ENCODE measurements around the gene DAD1. TPM values are rescaled to one million over a fixed set of nuclear protein-coding genes. Genes with fewer than 3 reads are reported as not detected.

The DAD1 gene
- total and polyA plus RNA-seq, 2 experiments from 2014 or later: 369 to 653 TPM

DNA sequence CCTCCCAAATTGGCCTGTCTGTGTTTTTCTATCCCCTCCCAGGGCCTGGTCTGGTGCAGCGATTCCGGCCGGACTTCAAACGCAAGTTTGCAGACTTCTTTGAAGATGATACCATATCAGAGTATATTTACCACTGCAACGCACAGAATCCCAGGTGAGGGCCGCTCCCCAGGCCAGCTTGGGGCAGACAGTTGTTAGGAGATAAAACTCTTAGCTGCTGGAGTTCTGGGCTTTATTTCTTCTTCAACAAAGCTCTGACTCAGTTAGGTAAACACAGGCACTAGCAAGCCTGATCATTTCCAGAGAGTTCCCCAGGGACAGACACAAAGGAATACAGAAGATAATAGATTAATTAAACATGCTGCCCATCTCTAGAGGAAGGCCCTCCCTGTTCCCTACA is 17.4 kb upstream of the DAD1 start:
- no peak overlapping the region for H2AFZ ChIP-seq
- no peak overlapping the region for H3K27ac ChIP-seq
- no peaks in the 10 kb centered on the region for H3K79me2 ChIP-seq (ENCODE audit: insufficient read depth)
- H3K9me3 ChIP-seq (ENCODE audit: low read depth): no peaks in the 10 kb centered on the region
- no peak for DNase-seq
- H3K36me3 ChIP-seq (ENCODE audit: low read depth): peaks cover 45% of the 10 kb centered on the region
- in situ Hi-C loops (cut with MboI): no loop called here
- H3K9ac ChIP-seq: no peak overlapping the region
- H3K4me3 ChIP-seq: no peak overlapping the region
- H3F3A ChIP-seq (ENCODE audit: insufficient read depth): no peaks in the 10 kb centered on the region
- 97 to 99% methylated on average over 6 of the region's 6 CpGs for WGBS, 2 experiments (ENCODE audit: low coverage in 1 of 2, low lambda C conversion rate in 2 of 2, missing lambda C conversion rate in 2 of 2)
- TF ChIP-seq EZH2phosphoT487 (IDR thresholded peaks at IDR 0.05; ENCODE audit: insufficient read depth, low read depth) (no peak), EZH2 (IDR thresholded peaks at IDR 0.05; ENCODE audit: insufficient read depth, poor library complexity, severe bottlenecking) (no peak)
- no peaks in the 10 kb centered on the region for H3K9me2 ChIP-seq (ENCODE audit: insufficient read depth)
- H3K4me1 ChIP-seq (ENCODE audit: insufficient read depth): peaks cover 9% of the 10 kb centered on the region
- H4K20me1 ChIP-seq (ENCODE audit: insufficient read depth): no peaks in the 10 kb centered on the region
- H3K4me2 ChIP-seq (ENCODE audit: unreplicated experiment): no peak overlapping the region
- H3K27me3 ChIP-seq (replicated peaks; ENCODE audit: insufficient read depth): no peaks in the 10 kb centered on the region

DNA sequence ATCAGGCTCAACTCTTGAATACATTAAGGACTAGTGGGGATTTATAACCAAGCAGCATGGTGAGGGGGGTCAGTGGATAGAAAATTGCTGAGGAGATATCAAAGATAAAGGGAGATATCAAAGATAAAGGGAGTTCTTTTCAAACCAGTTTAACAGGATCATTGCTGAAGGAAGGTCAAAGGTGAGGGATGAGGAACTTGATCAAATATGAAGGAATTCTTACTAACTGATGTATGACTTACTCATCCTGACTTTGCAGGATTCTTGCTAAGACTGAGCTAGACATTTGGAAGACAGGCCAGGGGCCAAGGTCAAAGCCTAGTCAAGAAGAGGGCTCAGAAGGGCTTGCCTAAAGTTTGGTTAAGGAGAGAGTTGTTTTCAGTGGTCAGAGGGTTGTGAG is 13.8 kb upstream of the DAD1 start:
- H4K20me1 ChIP-seq (ENCODE audit: insufficient read depth): no peaks in the 10 kb centered on the region

DNA sequence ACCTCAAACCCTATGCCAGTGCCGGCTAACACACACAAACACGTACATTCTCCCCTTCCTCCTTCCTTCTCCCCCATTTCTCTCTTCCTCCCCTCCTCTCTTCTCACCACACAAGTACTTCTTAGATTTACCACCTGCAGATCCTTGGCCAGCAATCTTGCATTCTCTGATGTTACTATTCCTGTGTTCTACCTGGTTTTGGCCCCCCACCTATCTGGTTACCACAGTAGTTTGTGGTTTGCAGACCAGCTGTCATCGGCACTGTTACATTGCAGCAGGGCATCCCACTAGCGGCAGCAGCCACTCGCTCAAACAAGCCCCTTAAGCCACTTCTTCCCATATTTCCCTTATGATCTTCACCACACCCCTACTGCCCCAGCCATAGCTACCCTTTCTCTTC is 13.0 kb upstream of the DAD1 start:
- no peak for DNase-seq
- no peak overlapping the region for H3K27ac ChIP-seq
- no peaks in the 10 kb centered on the region for H3K27me3 ChIP-seq (replicated peaks; ENCODE audit: insufficient read depth)
- no peak overlapping the region for H3K4me2 ChIP-seq (ENCODE audit: unreplicated experiment)
- H3K36me3 ChIP-seq (ENCODE audit: low read depth): peaks cover 31% of the 10 kb centered on the region
- H3K9me2 ChIP-seq (ENCODE audit: insufficient read depth): no peaks in the 10 kb centered on the region
- peaks cover 20% of the 10 kb centered on the region for H3K79me2 ChIP-seq (ENCODE audit: insufficient read depth)
- H3K4me1 ChIP-seq (ENCODE audit: insufficient read depth): peaks cover 26% of the 10 kb centered on the region
- H3K9ac ChIP-seq: no peak overlapping the region
- H3K9me3 ChIP-seq (ENCODE audit: low read depth): no peaks in the 10 kb centered on the region
- no peaks in the 10 kb centered on the region for H3F3A ChIP-seq (ENCODE audit: insufficient read depth)
- no peak overlapping the region for H3K4me3 ChIP-seq
- no peak overlapping the region for H2AFZ ChIP-seq
- WGBS, 2 experiments (ENCODE audit: low coverage in 1 of 2, low lambda C conversion rate in 2 of 2, missing lambda C conversion rate in 2 of 2): 96 to 98% methylated on average over 5 of the region's 5 CpGs
- in situ Hi-C loops (cut with MboI): no loop called here
- no peaks in the 10 kb centered on the region for H4K20me1 ChIP-seq (ENCODE audit: insufficient read depth)
- TF ChIP-seq EZH2phosphoT487 (IDR thresholded peaks at IDR 0.05; ENCODE audit: insufficient read depth, low read depth) (no peak), EZH2 (IDR thresholded peaks at IDR 0.05; ENCODE audit: insufficient read depth, poor library complexity, severe bottlenecking) (no peak)

More for the DNA sequence above, 13.8 kb upstream of the DAD1 start:
- Histone ChIP-seq H3K4me3 (no peak overlapping the region), H3K36me3 (ENCODE audit: low read depth) (peaks cover 34% of the 10 kb centered on the region), H3K27me3 (replicated peaks; ENCODE audit: insufficient read depth) (no peaks in the 10 kb centered on the region), H3K4me1 (ENCODE audit: insufficient read depth) (peaks cover 26% of the 10 kb centered on the region), H2AFZ (no peak overlapping the region), H3K9me2 (ENCODE audit: insufficient read depth) (no peaks in the 10 kb centered on the region), H3K9ac (no peak overlapping the region), H3K9me3 (ENCODE audit: low read depth) (no peaks in the 10 kb centered on the region), H3K4me2 (ENCODE audit: unreplicated experiment) (no peak overlapping the region), H3K27ac (0 out of 2 replicates have a peak overlapping the region, but pooled peaks have one; percentile 19), H3K79me2 (ENCODE audit: insufficient read depth) (peaks cover 20% of the 10 kb centered on the region), H3F3A (ENCODE audit: insufficient read depth) (no peaks in the 10 kb centered on the region)
- DNase-seq: peak; percentile 57
- in situ Hi-C loops (cut with MboI): no loop called here
- no peak for TF ChIP-seq EZH2 (IDR thresholded peaks at IDR 0.05; ENCODE audit: insufficient read depth, poor library complexity, severe bottlenecking)
- TF ChIP-seq EZH2phosphoT487 (IDR thresholded peaks at IDR 0.05; ENCODE audit: insufficient read depth, low read depth): no peak

DNA sequence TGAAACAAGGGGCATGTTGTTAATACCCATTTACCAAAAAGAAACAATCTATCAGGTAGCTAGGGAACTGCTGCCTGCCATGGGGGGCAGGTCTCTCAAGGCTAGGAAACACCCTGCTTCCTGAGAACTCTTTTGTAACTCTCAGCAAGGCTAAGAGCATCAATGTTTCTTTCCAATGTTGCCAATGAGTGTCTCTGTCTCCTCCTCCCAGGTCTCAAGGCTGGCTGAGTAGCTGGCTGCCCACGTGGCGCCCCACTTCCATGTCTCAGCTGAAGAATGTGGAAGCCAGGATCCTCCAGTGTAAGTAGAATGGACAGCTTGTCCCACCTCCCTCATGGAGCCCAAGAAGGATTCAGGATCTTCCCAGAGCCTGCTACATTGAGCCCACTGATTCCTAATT is 12.4 kb upstream of the DAD1 start:
- Histone ChIP-seq H3K4me2 (ENCODE audit: unreplicated experiment) (no peak overlapping the region), H3F3A (ENCODE audit: insufficient read depth) (no peaks in the 10 kb centered on the region), H3K9ac (no peak overlapping the region), H3K4me1 (ENCODE audit: insufficient read depth) (peaks cover 26% of the 10 kb centered on the region), H3K4me3 (no peak overlapping the region), H3K27ac (no peak overlapping the region), H3K79me2 (ENCODE audit: insufficient read depth) (peaks cover 20% of the 10 kb centered on the region), H4K20me1 (ENCODE audit: insufficient read depth) (no peaks in the 10 kb centered on the region), H3K9me3 (ENCODE audit: low read depth) (no peaks in the 10 kb centered on the region), H2AFZ (no peak overlapping the region), H3K27me3 (replicated peaks; ENCODE audit: insufficient read depth) (no peaks in the 10 kb centered on the region), H3K36me3 (ENCODE audit: low read depth) (peaks cover 28% of the 10 kb centered on the region), H3K9me2 (ENCODE audit: insufficient read depth) (no peaks in the 10 kb centered on the region)
- 94 to 100% methylated on average over 2 of the region's 2 CpGs for WGBS, 2 experiments (ENCODE audit: low coverage in 1 of 2, low lambda C conversion rate in 2 of 2, missing lambda C conversion rate in 2 of 2)
- in situ Hi-C loops (cut with MboI): no loop called here
- TF ChIP-seq EZH2phosphoT487 (IDR thresholded peaks at IDR 0.05; ENCODE audit: insufficient read depth, low read depth) (no peak), EZH2 (IDR thresholded peaks at IDR 0.05; ENCODE audit: insufficient read depth, poor library complexity, severe bottlenecking) (no peak)
- no peak for DNase-seq

DNA sequence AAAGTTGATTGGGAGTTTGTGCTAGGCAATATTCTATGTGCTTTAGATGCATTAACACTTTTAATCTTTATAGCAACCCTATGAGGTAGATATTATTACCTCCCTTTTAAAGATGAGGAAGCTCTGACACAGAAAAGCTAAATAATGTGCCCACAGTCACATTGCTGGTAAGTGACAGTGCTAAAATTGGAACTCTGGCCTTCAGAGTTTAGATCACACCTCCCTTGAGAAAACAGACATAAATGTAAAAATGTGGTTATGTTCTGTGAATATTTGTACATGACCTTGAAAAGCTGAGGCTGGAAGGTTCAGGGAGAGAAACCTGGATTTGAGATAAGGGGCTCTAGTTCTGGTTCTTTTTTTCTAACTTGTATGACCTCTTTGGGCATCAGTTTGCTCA is 11.0 kb upstream of the DAD1 start:
- no peaks in the 10 kb centered on the region for H3K9me2 ChIP-seq (ENCODE audit: insufficient read depth)
- peaks cover 26% of the 10 kb centered on the region for H3K4me1 ChIP-seq (ENCODE audit: insufficient read depth)
- H3K27me3 ChIP-seq (replicated peaks; ENCODE audit: insufficient read depth): no peaks in the 10 kb centered on the region
- H3K4me2 ChIP-seq (ENCODE audit: unreplicated experiment): peak overlapping the region; percentile 85
- no peak for DNase-seq
- no peak overlapping the region for H3K4me3 ChIP-seq
- H2AFZ ChIP-seq: no peak overlapping the region
- H3K36me3 ChIP-seq (ENCODE audit: low read depth): peaks cover 19% of the 10 kb centered on the region
- H4K20me1 ChIP-seq (ENCODE audit: insufficient read depth): no peaks in the 10 kb centered on the region
- in situ Hi-C loops (cut with MboI): no loop called here
- no peak overlapping the region for H3K27ac ChIP-seq
- H3K9me3 ChIP-seq (ENCODE audit: low read depth): no peaks in the 10 kb centered on the region
- TF ChIP-seq EZH2phosphoT487 (IDR thresholded peaks at IDR 0.05; ENCODE audit: insufficient read depth, low read depth) (no peak), EZH2 (IDR thresholded peaks at IDR 0.05; ENCODE audit: insufficient read depth, poor library complexity, severe bottlenecking) (no peak)
- no peaks in the 10 kb centered on the region for H3F3A ChIP-seq (ENCODE audit: insufficient read depth)
- no peak overlapping the region for H3K9ac ChIP-seq
- H3K79me2 ChIP-seq (ENCODE audit: insufficient read depth): peaks cover 20% of the 10 kb centered on the region

All from GM23248 (cell line).